ENCODE data around the gene EMCN. TPM values are rescaled to one million over a fixed set of nuclear protein-coding genes. Genes with fewer than 3 reads are reported as not detected.

The EMCN gene
- total and polyA plus RNA-seq, 2 of the 8 experiments (the other 6 are each of a cell fraction or from before 2014, with no cell fraction given) = not detected

DNA sequence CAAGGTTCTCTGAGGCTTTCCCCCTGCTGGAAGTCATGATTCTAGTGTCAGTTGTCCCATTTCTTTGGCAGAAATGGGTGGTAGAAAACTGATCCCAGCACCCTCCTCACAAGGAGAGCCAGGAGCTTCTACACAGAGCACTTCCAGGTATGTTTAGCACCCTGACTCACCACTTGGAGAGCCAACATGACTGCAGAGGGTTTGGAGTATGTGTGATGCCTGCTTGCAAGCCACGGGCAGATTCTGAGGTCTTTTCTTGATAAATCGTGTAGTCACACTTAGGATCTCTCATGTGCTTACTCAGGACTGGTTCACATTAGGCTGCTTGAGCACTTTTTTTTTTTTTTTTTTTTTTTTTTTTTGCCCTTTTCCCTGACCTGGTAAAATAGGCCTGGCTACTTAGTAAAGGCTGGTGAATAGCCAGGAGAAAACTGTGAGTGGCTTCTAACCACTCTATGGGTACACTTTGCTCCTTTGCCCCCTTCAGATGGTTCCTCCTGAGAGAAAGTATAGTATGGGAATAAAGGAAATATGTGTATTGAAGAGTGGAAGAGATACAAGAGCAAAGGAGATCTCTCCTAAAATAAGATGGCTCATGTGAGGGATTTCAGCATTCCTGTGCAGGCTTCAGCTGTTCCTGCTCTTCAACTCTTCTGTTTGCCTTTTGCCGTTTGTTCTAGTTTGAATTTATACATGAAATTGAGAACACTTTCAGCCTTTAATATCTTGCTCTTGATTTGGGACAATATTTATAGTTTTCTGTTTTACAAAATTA lies 103.6 kb downstream of the EMCN start:
- 100% methylated on average over 3 of the region's 3 CpGs; no CpG with 5 or more reads in 1 of the 2 experiments for WGBS, 2 experiments (ENCODE audit: extremely low coverage in 1 of 2, insufficient coverage in 1 of 2, insufficient read length in 1 of 2, insufficient replicate concordance in 2 of 2, low coverage in 1 of 2, low lambda C conversion rate in 2 of 2, missing lambda C conversion rate in 1 of 2)
- CTCF ChIA-PET (ENCODE audit: partially characterized antibody) = no interaction called here
- H2AFZ ChIP-seq (ENCODE audit: low read length) = peak overlapping the region; percentile 97
- no peak for TF ChIP-seq CREB1 (IDR thresholded peaks at IDR 0.05)
- no peak for TF ChIP-seq POLR2A (IDR thresholded peaks at IDR 0.05; ENCODE audit: control extremely low read depth in 1 of 2, low read depth in 2 of 2, low read length in 2 of 2)
- no peak for TF ChIP-seq ASH2L (IDR thresholded peaks at IDR 0.05; ENCODE audit: low read length)
- TF ChIP-seq SP1 (IDR thresholded peaks at IDR 0.05; ENCODE audit: low read depth, low read length) = no peak
- TF ChIP-seq SIX5 (IDR thresholded peaks at IDR 0.05; ENCODE audit: low read depth, low read length) = no peak
- TF ChIP-seq FOSL1 (IDR thresholded peaks at IDR 0.05; ENCODE audit: insufficient read depth, low read depth, low read length) = no peak
- no peak for TF ChIP-seq RXRA (IDR thresholded peaks at IDR 0.05; ENCODE audit: insufficient read depth, low read depth, low read length)
- no peak for TF ChIP-seq SIN3A (conservative IDR thresholded peaks at IDR 0.05 in 1 of 2, IDR thresholded peaks at IDR 0.05 in 1 of 2; ENCODE audit: low read depth in 1 of 2, low read length in 2 of 2)
- TF ChIP-seq TEAD4 (IDR thresholded peaks at IDR 0.05; ENCODE audit: low read depth, low read length) = no peak
- TF ChIP-seq CHD1 (IDR thresholded peaks at IDR 0.05; ENCODE audit: low read depth, low read length) = no peak
- TF ChIP-seq GABPA (IDR thresholded peaks at IDR 0.05; ENCODE audit: borderline replicate concordance, insufficient read depth, low read length) = no peak
- TF ChIP-seq SUZ12 (IDR thresholded peaks at IDR 0.05; ENCODE audit: low read length) = no peak
- TF ChIP-seq CHD2 (IDR thresholded peaks at IDR 0.05; ENCODE audit: low read length) = no peak
- no peak for TF ChIP-seq BRCA1 (IDR thresholded peaks at IDR 0.05; ENCODE audit: low read depth, low read length)
- TF ChIP-seq TBP (IDR thresholded peaks at IDR 0.05; ENCODE audit: low read depth, low read length) = no peak

More for the DNA sequence above, 103.6 kb downstream of the EMCN start:
- H3K27me3 ChIP-seq (replicated peaks in 1 of 4; ENCODE audit: control insufficient read depth in 3 of 4, extremely low read depth in 1 of 4, insufficient read depth in 3 of 4, low read length in 3 of 4) = no peaks in the 10 kb centered on the region
- H2BK120ac ChIP-seq (replicated peaks; ENCODE audit: low read depth, low read length) = no peak overlapping the region
- H4K91ac ChIP-seq (replicated peaks; ENCODE audit: insufficient read length, low read length) = no peak overlapping the region
- H3K4ac ChIP-seq (replicated peaks; ENCODE audit: insufficient read length, low read depth, low read length) = no peak overlapping the region
- no peaks in the 10 kb centered on the region for H4K20me1 ChIP-seq (replicated peaks in 1 of 2; ENCODE audit: control insufficient read depth in 1 of 2, insufficient read depth in 2 of 2, low read length in 2 of 2)
- no peak overlapping the region for H2BK12ac ChIP-seq (ENCODE audit: low read depth, low read length)
- H3K23me2 ChIP-seq (ENCODE audit: low read depth, low read length) = no peaks in the 10 kb centered on the region
- no peak for FAIRE-seq
- H3K18ac ChIP-seq (ENCODE audit: extremely low read depth, low read length) = no peak overlapping the region
- no peak overlapping the region for H3K4me3 ChIP-seq (ENCODE audit: extremely low read depth in 1 of 4, insufficient read depth in 2 of 4, low read depth in 3 of 4, low read length in 4 of 4)
- no peaks in the 10 kb centered on the region for H3K36me3 ChIP-seq (ENCODE audit: control insufficient read depth in 2 of 4, insufficient read depth in 4 of 4, low read length in 3 of 4)
- no peak for DNase-seq (ENCODE audit: low read depth in 1 of 2, low spot score in 2 of 2)
- no peaks in the 10 kb centered on the region for H3K4me1 ChIP-seq (replicated peaks in 1 of 4; ENCODE audit: control insufficient read depth in 3 of 4, insufficient read depth in 4 of 4, low read length in 3 of 4)
- H4K5ac ChIP-seq (ENCODE audit: insufficient read length, low read depth, low read length) = no peak overlapping the region
- no peak overlapping the region for H2BK5ac ChIP-seq (ENCODE audit: low read depth, low read length)
- no peak overlapping the region for H2BK20ac ChIP-seq (ENCODE audit: low read length)
- no peak overlapping the region for H3K27ac ChIP-seq (ENCODE audit: low read depth, low read length)
- H3K79me1 ChIP-seq (ENCODE audit: low read depth, low read length) = no peaks in the 10 kb centered on the region
- no peak overlapping the region for H4K8ac ChIP-seq (ENCODE audit: extremely low read depth, insufficient read depth, low read length)
- POLR2A ChIA-PET (ENCODE audit: partially characterized antibody) = no interaction called here
- no peak overlapping the region for H3K4me2 ChIP-seq (ENCODE audit: insufficient read depth in 1 of 2, low read depth in 2 of 2, low read length in 2 of 2)
- no peak overlapping the region for H3K56ac ChIP-seq (replicated peaks; ENCODE audit: insufficient read length, low read depth, low read length)
- no peaks in the 10 kb centered on the region for H3K9me3 ChIP-seq (ENCODE audit: insufficient read depth in 2 of 2, low read depth in 1 of 2, low read length in 1 of 2)
- no peak overlapping the region for H2BK15ac ChIP-seq (ENCODE audit: low read length)
- no peak overlapping the region for H3K9ac ChIP-seq (replicated peaks in 1 of 4; ENCODE audit: extremely low read depth in 1 of 4, low read depth in 3 of 4, low read length in 3 of 4)
- H3K14ac ChIP-seq (ENCODE audit: insufficient read length) = no peak overlapping the region
- H2AK5ac ChIP-seq (ENCODE audit: low read depth, low read length) = no peak overlapping the region
- H3K79me2 ChIP-seq (ENCODE audit: control insufficient read depth in 1 of 2, insufficient read depth in 2 of 2, low read length in 2 of 2) = no peaks in the 10 kb centered on the region
- no peak overlapping the region for H3K23ac ChIP-seq (ENCODE audit: insufficient read length)
